ENCODE measurements around the gene RAD51B.

Gene RAD51B

GRCh38 chr14:67837011-67837624 is 17.5 kb downstream of the RAD51B start:
- DNase-seq, result peak; percentile 76

- DNase-seq, result no peak
Observed at GRCh38 chr14:67846029-67846610, 26.5 kb downstream of the RAD51B start.

DNA sequence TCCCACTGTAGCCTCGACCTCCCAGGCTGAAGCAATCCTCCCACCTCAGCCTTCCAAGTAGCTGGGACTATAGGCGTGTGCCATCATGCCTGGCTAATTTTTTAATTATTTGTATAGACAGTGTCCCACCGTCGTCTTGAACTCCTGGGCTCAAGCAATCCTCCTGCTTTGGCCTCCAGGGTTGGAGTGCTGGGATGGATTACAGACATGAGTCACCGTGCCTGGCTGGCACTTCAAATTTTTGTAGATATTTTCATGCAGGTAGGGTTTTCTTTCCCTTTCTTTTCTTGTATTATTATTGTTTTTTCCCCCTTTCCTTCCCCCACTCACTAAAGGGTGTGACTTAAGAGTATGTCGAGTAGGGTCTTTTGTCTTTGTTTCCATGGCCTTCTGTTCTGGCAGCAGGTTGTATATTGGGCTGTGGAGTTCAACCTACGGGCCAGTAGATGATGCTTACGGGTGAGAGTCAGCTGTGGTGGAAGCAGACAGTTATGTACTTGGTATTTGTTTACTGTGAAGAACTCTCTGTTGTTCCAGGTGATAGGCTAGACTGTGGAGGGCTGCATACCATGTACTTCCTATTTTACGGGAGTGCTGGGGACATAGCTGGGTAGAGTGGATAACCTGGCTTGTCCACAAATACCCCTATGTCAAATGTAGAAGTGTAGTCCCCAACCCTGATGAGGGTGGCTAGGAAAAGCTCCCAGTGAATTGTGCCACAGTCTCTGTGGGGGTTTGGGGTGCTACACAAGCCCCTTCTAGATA is 30.7 kb downstream of the RAD51B start:
- no peak for DNase-seq

DNA sequence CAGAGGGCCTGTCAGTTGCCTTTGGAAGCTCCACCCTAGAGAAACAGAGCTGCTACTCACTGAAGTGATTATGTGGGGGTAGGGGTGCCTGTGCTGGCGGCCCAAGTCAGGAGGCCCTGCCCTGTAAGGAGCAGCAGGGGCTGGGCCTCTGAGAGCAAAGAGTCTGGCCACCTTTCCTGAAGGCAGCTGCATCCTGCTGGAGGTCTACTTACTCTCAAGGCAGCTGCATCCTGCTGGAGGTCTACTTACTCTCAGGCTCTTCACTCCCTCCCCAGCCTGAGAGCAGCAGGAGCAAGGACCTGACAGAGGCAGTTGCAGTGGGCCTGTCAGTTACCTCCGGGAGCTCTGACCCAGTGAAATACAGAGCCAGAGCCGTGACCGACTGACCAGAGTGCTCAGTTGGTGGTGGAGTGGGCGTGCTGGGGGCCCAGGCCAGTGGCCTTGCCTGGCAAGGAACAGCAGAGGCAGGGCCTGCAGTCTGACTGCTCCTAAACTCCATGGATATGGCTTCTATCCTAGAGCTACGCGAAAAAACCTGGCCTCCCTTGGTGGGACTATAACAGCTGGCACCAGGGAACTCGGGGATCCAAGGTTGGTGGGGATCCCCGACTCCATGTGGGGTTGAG is 32.3 kb downstream of the RAD51B start:
- peak; percentile 1 for DNase-seq

GRCh38 chr14:67852926-67853604 is 33.5 kb downstream of the RAD51B start:
- DNase-seq, result peak; percentile 88

DNA sequence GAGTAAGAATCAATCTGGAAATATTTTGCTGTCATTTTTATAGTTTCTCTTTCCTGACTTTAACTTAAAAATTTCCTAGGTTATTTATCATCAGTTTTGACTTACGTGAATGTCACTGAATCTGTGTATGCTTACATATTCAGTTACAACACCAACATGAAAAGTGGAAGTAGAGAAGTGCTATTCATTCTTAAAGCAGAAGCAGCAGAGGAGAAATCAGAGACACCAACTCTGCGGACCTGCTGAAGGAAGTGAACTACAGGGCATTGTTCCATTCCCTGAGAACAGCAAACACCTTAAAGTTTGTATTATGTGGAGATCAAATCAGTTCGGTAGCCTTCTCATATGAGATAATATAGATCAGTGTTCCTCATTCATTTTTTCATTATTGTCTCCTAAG is 34.1 kb downstream of the RAD51B start:
- peak; percentile 93 for DNase-seq

DNA sequence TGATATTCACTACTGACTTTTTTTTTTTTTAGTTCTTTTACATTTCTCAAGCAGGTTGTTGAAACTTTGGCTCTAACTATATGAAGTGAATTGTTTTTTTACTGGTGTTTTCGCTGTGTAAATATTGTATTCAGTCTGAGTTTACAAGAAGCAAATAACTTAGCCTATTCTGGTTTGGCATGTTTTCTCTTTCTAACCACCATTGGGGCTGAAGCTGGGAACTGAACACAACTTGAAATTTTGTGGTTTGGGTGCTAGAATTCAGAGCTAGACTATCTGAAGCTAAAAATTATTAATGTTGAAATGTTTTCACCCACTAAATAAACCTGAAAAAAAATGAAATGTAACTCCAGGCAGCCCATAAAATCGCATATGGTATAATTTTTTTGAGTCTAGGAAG is 37.2 kb downstream of the RAD51B start:
- DNase-seq, result no peak

DNA sequence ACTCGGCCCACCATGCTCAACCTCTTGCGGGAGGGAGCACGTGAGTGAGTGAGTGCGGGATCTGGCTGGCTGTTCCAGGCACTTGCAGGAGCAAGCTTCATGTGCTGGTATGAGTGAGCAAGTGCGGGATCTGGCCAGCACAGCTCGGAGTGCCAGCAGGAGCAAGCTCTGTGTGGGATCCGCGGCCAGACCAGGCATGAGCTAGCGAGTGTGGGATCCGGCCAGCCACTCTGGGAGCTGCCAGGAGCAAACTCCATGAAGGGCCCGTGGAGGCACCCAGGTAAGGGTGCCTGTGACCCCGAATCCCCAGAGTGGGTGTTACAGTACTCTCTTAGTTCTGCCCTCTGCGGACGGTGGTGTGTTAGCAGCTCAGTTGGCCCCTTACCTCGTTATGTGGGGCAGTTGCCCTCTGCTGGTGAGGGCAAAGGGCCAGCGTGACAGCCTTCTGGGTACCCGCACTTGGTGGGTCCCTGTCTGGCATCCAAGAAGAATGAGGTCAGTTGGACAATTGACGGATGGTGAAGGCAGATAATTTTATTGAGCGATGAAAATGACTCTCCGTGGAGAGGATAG is 38.3 kb downstream of the RAD51B start:
- no peak for DNase-seq

DNA sequence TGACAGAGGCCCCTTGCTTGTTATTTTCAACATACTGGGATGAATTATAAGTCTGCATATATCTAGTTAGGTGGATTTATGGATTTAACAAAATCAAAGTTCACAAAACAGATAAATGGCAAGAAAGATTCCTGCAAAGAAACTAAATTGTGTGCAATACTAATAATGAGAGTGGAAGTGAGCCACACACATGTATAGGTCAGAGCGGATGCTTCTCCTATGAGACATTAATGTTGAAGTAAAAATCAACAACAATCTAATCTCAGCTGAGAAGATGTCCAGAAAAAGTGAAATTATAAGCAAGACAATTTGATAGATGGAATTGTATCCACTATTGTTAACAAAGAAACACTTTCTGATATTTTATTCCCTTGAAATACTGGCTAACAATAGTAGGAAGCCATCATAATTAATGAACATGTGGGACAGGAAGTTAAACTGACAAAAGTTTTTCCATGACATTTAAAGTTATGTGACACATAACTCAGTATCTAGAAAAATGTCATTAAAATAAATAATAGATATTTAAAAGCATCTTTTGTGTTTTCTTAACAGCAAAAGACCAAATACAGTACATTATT is 39.7 kb downstream of the RAD51B start:
- no peak for DNase-seq

- no peak for DNase-seq
Observed at GRCh38 chr14:67863223-67863622, 43.6 kb downstream of the RAD51B start.

DNA sequence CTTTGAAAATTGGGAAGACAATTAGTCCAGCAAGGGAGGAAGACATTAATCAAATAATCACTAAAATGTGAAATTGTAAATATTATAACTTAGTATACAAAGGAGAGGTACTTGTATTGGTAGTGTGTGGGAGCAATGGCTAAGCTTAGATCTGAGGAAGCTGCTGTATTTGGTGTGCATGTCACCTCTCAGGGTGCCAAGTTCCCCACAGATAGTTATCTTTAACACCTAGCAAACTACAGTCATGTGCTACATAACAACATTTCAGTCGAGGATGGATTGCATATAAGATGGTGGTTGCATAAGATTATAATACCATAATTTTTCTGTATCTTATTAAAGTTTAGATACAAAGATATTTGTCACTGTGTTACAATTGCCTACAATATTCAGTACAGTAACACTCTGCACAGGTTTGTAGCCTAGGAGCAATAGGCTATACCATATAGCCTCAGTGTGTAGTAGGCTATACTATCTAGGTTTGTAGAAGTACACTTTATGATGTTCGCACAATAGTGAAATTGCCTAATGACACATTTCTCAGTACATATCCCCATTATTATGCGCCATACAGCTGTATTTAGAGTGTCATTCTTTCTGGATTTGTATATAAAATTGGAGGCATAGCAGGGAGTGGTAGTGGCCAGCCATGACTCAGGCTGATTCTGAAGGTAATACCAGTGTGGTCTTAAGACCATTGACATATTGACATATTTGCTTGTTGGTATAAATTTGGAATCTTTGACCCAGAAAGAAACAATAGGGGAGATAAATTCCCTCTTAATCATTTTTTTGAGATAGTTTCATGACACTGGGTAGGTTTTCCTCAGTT is 55.8 kb downstream of the RAD51B start:
- no peak for DNase-seq

- DNase-seq, result no peak
Observed at GRCh38 chr14:67879026-67879425, 59.4 kb downstream of the RAD51B start.

DNA sequence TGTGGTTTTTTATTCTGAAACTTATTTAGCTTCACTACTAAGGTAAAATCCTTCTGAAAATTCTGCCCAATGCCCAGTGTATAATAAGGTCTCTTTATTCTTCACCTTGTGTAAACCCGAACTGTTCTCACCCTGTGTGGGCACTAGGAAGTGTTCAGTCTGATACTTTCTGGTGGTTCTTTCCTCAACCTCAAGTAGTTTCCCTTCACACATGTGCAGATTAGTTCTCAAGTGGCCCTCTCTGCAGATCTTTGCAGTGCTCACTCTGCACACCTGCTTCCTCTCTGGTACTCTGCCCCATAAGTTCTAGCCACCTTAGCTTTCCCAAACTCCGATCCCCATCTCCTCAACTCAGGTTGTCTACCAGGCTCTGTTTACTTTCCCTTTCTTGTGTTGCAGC is 61.6 kb downstream of the RAD51B start:
- DNase-seq, result no peak

GRCh38 chr14:67882986-67883555 is 63.5 kb downstream of the RAD51B start:
- DNase-seq, result peak; percentile 76

GRCh38 chr14:67883717-67884116 is 64.1 kb downstream of the RAD51B start:
- peak; percentile 42 for DNase-seq

GRCh38 chr14:67886191-67886590 is 66.6 kb downstream of the RAD51B start:
- no peak for DNase-seq

DNA sequence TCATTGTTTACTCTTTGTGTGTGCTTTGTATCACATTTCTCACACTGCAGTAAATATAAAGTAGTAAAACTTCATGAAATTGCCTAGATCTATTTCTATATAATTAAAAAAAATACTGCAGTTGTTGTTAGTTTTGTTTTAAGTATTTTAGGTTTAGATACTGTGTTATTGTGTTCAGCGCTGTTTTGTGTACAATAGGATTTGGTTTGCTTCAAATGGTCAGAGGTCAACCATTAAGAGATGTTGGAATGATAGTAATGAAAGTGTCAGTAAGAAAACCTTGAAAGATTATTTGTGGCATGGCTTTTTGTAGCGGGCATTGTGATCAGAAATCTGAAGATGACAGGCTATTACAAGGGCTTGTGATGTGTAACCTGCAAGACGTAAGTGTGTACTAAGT is 67.9 kb downstream of the RAD51B start:
- DNase-seq, result no peak

GRCh38 chr14:67889455-67889854 is 69.9 kb downstream of the RAD51B start:
- DNase-seq, result no peak

DNA sequence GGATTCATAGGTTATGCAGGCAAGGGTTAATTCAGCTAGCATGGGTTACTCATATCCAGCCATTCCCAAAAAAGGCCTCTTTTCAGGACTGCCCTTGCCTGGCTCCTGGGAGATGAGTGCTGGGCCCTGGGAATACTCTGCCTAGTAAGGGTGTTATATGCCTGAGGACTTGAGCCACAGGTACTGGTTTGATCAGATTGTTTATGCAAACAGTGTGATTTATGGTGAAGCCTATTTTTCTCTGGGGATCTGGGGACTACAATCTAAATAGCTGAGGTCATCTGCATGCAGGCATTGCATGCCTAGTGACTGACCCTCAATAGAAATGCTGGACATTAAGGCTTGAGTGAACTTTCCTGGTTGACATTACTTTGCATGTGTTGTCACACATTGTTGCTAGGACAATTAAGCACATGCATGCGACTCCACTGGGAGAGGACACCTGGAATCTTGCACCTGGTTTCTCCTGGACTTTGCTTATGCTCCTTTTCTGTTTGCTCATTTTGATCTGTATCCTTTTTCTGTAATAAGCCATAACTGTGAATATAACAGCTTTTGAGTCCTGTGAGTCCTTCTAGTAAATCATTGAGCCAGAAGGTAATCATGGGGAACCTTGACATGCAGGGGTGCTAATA is 73.0 kb downstream of the RAD51B start:
- DNase-seq, result no peak

GRCh38 chr14:67900231-67900630 is 80.7 kb downstream of the RAD51B start:
- DNase-seq, result no peak
